Activated naive CD8-positive, alpha-beta T cell treated with anti-CD3 and anti-CD28 coated beads, Interleukin-2, amount 50 U/mL, for 24 hours (primary cell): Measurements from ENCODE around the gene OR5P2.
A peak's percentile ranks its signal among the peaks of the same experiment; 100 is the strongest.
"Not testable (repeated sequence)": the region's sequence is repeated elsewhere in the genome, so short reads cannot be mapped to it uniquely, and the experiment has no call there.

Source experiments
- ATAC-seq: fragments of 150-1000 bp; cut with Tn5 transposase; one replicate; pipeline ENCODE4 v1.10.0; 2021
- DNase-seq: peaks from one replicate; pipeline ENCODE4 v3.0.0; 2021
- H3K27ac Mint-ChIP-seq: one replicate; pipeline ENCODE4 v1.8.0; 2021; ENCODE audit warnings: mild to moderate bottlenecking, mixed read lengths
- H3K27me3 Mint-ChIP-seq: one replicate; pipeline ENCODE4 v1.8.0; 2021; ENCODE audit warnings: mixed read lengths
- H3K36me3 Mint-ChIP-seq: one replicate; pipeline ENCODE4 v1.8.0; 2021; ENCODE audit warnings: low read depth, mixed read lengths
- H3K4me1 Mint-ChIP-seq: one replicate; pipeline ENCODE4 v1.8.0; 2021; ENCODE audit warnings: mixed read lengths
- H3K4me3 Mint-ChIP-seq: one replicate; pipeline ENCODE4 v1.8.0; 2021; ENCODE audit warnings: mild to moderate bottlenecking, moderate library complexity, mixed read lengths
- H3K9me3 Mint-ChIP-seq: one replicate; pipeline ENCODE4 v1.8.0; 2021; ENCODE audit warnings: mixed read lengths

Gene OR5P2

GRCh38 chr11:7796842-7797241 is at the start of gene OR5P2:
Gene OR5P2, minus strand, starts transcription at chr11:7796942. Its CDS starts 0 bp downstream, at chr11:7796942.
- Mint-ChIP-seq H3K36me3 (no peaks in the 10 kb centered on the region), H3K4me1 (no peaks in the 10 kb centered on the region), H3K27me3 (peaks cover 6% of the 10 kb centered on the region), H3K9me3 (peaks cover 4% of the 10 kb centered on the region), H3K4me3 (no peak within 1 kb of the TSS), H3K27ac (no peak within 1 kb of the TSS)
- no peak for ATAC-seq
- no peak for DNase-seq

- H3K4me1 Mint-ChIP-seq: no peaks in the 10 kb centered on the region
- peaks cover 6% of the 10 kb centered on the region for H3K27me3 Mint-ChIP-seq
- no peak overlapping the region for H3K27ac Mint-ChIP-seq
These were observed 49.3 kb upstream of the OR5P2 start for GRCh38 chr11:7846003-7846402.

DNA sequence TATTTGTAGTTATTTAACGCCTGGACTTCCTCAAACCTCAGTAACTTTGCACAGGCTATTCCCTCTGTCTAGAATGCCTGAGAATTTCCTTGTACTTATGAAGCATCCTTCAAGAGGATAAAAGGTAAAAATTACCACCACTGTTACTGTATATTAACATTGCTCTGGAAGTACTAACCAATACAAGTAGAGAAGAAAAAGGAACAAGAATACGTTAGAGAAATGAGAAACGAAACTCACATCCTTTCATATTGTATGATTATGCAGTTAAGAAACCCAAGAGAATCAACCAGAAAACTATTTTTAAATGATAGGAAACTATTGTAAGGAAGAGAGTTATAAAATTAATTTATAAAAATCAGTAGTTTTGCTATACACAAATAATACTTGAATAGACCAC is 48.2 kb upstream of the OR5P2 start:
- Mint-ChIP-seq H3K27ac (no peak overlapping the region), H3K9me3 (no peaks in the 10 kb centered on the region), H3K36me3 (no peaks in the 10 kb centered on the region), H3K27me3 (peaks cover 6% of the 10 kb centered on the region), H3K4me3 (no peak overlapping the region), H3K4me1 (no peaks in the 10 kb centered on the region)
- ATAC-seq: no peak
- DNase-seq: no peak

More at GRCh38 chr11:7846003-7846402, 49.3 kb upstream of the OR5P2 start:
- Mint-ChIP-seq H3K9me3 (no peaks in the 10 kb centered on the region), H3K36me3 (no peaks in the 10 kb centered on the region), H3K4me3 (no peak overlapping the region)
- DNase-seq: no peak
- ATAC-seq: no peak

- ATAC-seq: no peak
- H3K27me3 Mint-ChIP-seq: peaks cover 6% of the 10 kb centered on the region
- no peaks in the 10 kb centered on the region for H3K9me3 Mint-ChIP-seq
- no peak overlapping the region for H3K4me3 Mint-ChIP-seq
- H3K4me1 Mint-ChIP-seq: no peaks in the 10 kb centered on the region
- no peak for DNase-seq
- H3K36me3 Mint-ChIP-seq: no peaks in the 10 kb centered on the region
- H3K27ac Mint-ChIP-seq: no peak overlapping the region
These were observed 47.8 kb upstream of the OR5P2 start for GRCh38 chr11:7844521-7844920.

DNA sequence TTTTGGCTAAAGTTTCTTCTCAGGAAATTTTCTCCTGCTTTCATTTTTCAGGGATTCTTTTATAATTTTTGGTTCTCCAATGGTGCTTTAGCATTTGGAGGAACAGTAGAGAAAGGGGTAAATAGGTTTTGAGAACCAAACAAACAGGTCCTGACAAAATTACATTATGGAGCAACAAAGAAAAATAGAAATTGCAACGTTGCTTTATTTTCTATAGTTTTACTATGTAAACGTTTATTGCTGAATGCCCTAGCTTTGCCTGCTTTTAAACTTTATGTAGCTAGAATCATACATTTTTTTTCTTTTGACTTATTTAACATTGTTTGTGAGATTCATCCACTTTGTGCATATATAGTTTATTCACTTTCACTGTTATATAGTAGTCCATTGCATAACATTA is 43.8 kb upstream of the OR5P2 start:
- DNase-seq (no peak), ATAC-seq (no peak)
- Mint-ChIP-seq H3K27ac (no peak overlapping the region), H3K36me3 (no peaks in the 10 kb centered on the region), H3K4me3 (no peak overlapping the region), H3K4me1 (no peaks in the 10 kb centered on the region), H3K27me3 (peaks cover 6% of the 10 kb centered on the region), H3K9me3 (no peaks in the 10 kb centered on the region)

DNA sequence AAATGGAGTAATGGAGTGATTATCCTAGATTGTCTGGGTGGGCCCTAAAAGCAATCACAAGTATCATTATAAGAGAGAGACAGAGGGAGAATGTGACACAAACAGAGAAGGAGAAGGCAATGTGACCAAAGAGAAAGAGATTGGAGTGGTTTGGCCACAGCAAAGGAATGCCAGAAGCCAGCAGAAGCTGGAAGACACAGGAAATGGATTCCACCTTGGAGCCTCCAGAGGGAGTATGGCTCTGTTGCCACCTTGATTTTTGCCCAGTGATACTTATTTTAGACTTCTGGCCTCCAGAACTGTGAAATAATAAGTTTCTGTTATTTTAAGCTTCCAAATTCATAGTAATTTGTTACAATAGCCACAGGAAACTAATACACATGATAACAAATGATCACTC is 36.8 kb upstream of the OR5P2 start:
- no peaks in the 10 kb centered on the region for H3K4me1 Mint-ChIP-seq
- H3K9me3 Mint-ChIP-seq: no peaks in the 10 kb centered on the region
- no peak overlapping the region for H3K4me3 Mint-ChIP-seq
- DNase-seq (no peak), ATAC-seq (no peak)
- H3K36me3 Mint-ChIP-seq: no peaks in the 10 kb centered on the region
- H3K27me3 Mint-ChIP-seq: peaks cover 2% of the 10 kb centered on the region
- no peak overlapping the region for H3K27ac Mint-ChIP-seq

GRCh38 chr11:7830740-7831139 is 34.0 kb upstream of the OR5P2 start, which contains the start of gene OR5P3:
Gene OR5P3, minus strand, starts transcription at chr11:7830840.
- Mint-ChIP-seq H3K36me3 (no peaks in the 10 kb centered on the region), H3K9me3 (no peaks in the 10 kb centered on the region), H3K27ac (no peak within 1 kb of the TSS), H3K4me1 (no peaks in the 10 kb centered on the region), H3K27me3 (peaks cover 2% of the 10 kb centered on the region), H3K4me3 (no peak within 1 kb of the TSS)
- DNase-seq (no peak), ATAC-seq (no peak)

- Mint-ChIP-seq H3K4me1 (no peaks in the 10 kb centered on the region), H3K27ac (no peak overlapping the region), H3K36me3 (no peaks in the 10 kb centered on the region), H3K4me3 (no peak overlapping the region), H3K27me3 (no peaks in the 10 kb centered on the region), H3K9me3 (no peaks in the 10 kb centered on the region)
- ATAC-seq (no peak), DNase-seq (no peak)
These were observed 29.6 kb upstream of the OR5P2 start for GRCh38 chr11:7826324-7826723.

DNA sequence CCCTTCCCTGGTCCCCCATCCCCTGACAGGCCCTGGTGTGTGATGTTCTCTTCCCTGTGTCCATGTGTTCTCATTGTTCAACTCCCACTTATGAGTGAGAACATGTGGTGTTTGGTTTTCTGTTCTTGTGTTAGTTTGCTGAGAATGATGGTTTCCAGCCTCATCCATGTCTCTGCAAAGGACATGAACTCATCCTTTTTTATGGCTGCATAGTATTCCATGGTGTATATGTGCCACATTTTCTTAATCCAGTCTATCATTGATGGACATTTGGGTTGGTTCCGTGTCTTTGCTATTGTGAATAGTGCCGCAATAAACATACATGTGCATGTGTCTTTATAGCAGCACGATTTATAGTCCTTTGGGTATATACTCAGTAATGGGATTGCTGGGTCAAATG is 23.7 kb upstream of the OR5P2 start:
- ATAC-seq: not testable (repeated sequence)

DNA sequence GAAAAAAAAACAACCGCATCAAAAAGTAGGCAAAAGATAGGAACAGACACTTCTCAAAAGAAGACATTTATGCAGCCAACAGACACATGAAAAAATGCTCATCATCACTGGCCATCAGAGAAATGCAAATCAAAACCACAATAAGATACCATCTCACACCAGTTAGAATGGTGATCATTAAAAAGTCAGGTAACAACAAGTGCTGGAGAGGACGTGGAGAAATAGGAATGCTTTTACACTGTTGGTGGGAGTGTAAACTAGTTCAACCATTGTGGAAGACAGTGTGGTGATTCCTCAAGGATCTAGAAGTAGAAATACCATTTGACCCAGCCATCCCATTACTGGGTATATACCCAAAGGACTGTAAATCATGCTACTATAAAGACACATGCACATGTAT is 18.2 kb upstream of the OR5P2 start:
- H3K27me3 Mint-ChIP-seq, H3K4me1 Mint-ChIP-seq, H3K4me3 Mint-ChIP-seq, H3K27ac Mint-ChIP-seq, H3K36me3 Mint-ChIP-seq, DNase-seq, ATAC-seq: not testable (repeated sequence)
- peaks cover 22% of the 10 kb centered on the region for H3K9me3 Mint-ChIP-seq

More for the DNA sequence above, 23.7 kb upstream of the OR5P2 start:
- peaks cover 12% of the 10 kb centered on the region for H3K9me3 Mint-ChIP-seq
- H3K27me3 Mint-ChIP-seq, H3K27ac Mint-ChIP-seq, H3K36me3 Mint-ChIP-seq, H3K4me1 Mint-ChIP-seq, H3K4me3 Mint-ChIP-seq, DNase-seq: not testable (repeated sequence)

GRCh38 chr11:7810301-7810700 is 13.6 kb upstream of the OR5P2 start:
- H3K9me3 Mint-ChIP-seq: peaks cover 34% of the 10 kb centered on the region
- not testable (repeated sequence) for H3K4me1 Mint-ChIP-seq, ATAC-seq, H3K27me3 Mint-ChIP-seq, DNase-seq, H3K36me3 Mint-ChIP-seq, H3K4me3 Mint-ChIP-seq, H3K27ac Mint-ChIP-seq

DNA sequence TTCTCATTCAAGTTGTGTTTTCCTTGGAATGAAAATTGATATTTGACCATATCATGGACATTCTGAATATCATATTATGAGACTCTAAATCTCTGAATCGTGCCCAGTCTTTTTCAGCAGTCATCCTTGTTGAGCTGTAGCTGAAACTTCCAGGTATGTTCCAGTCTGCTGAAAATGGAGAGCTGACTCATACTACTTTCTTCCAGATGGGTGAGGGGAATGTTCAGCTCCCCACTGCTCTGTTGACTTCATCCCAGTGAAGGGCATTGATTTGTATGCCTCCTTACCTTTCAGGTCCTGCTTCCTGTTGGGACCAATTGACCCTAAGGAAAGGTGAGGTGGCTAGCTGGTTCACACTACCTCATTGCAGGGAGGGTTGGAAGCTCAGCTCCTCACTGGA is 3.5 kb downstream of the OR5P2 start:
- Mint-ChIP-seq H3K36me3 (no peaks in the 10 kb centered on the region), H3K4me3 (no peak overlapping the region), H3K4me1 (no peaks in the 10 kb centered on the region), H3K27ac (no peak overlapping the region), H3K27me3 (peaks cover 3% of the 10 kb centered on the region), H3K9me3 (peaks cover 14% of the 10 kb centered on the region)
- DNase-seq (no peak), ATAC-seq (no peak)

- no peaks in the 10 kb centered on the region for H3K4me1 Mint-ChIP-seq
- DNase-seq: no peak
- H3K27ac Mint-ChIP-seq: no peak overlapping the region
- ATAC-seq: no peak
- H3K4me3 Mint-ChIP-seq: no peak overlapping the region
- H3K27me3 Mint-ChIP-seq: peaks cover 2% of the 10 kb centered on the region
- H3K9me3 Mint-ChIP-seq: peaks cover 26% of the 10 kb centered on the region
- no peaks in the 10 kb centered on the region for H3K36me3 Mint-ChIP-seq
These were observed 9.5 kb downstream of the OR5P2 start for GRCh38 chr11:7787239-7787638.

GRCh38 chr11:7775689-7776088 is 21.1 kb downstream of the OR5P2 start:
- DNase-seq (no peak), ATAC-seq (no peak)
- Mint-ChIP-seq H3K4me3 (no peak overlapping the region), H3K9me3 (no peaks in the 10 kb centered on the region), H3K4me1 (no peaks in the 10 kb centered on the region), H3K27me3 (peaks cover 1% of the 10 kb centered on the region), H3K27ac (no peak overlapping the region), H3K36me3 (no peaks in the 10 kb centered on the region)

DNA sequence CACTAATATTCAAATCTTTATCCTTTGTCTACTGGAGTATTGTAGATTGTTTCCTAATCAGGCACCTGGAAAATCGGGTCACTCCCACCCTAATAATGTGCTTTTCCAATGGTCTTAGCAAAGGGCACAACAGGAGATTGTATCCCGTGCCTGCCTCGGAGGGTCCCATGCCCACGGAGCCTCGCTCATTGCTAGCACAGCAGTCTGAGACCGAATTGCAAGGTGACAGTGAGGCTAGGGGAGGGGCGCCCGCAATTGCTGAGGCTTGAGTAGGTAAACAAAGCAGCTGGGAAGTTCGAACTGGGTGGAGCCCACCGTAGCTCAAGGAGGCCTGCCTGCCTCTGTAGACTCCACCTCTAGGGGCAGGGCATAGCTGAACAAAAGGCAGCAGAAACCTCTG is 32.4 kb downstream of the OR5P2 start:
- ATAC-seq, H3K36me3 Mint-ChIP-seq, H3K9me3 Mint-ChIP-seq, H3K4me1 Mint-ChIP-seq, H3K27me3 Mint-ChIP-seq, H3K27ac Mint-ChIP-seq, DNase-seq, H3K4me3 Mint-ChIP-seq: not testable (repeated sequence)

GRCh38 chr11:7759010-7759409 is 37.7 kb downstream of the OR5P2 start:
- Mint-ChIP-seq H3K27me3 (peaks cover 3% of the 10 kb centered on the region), H3K9me3 (no peaks in the 10 kb centered on the region), H3K36me3 (no peaks in the 10 kb centered on the region), H3K4me3 (no peak overlapping the region), H3K27ac (no peak overlapping the region), H3K4me1 (peaks cover 4% of the 10 kb centered on the region)
- DNase-seq (no peak), ATAC-seq (peak; percentile 36)
